ENCODE data around the gene VAMP2. TPM values are rescaled to one million over a fixed set of nuclear protein-coding genes. Genes with fewer than 3 reads are reported as not detected.
A peak's percentile ranks its signal among the peaks of the same experiment; 100 is the strongest.

VAMP2 gene
- total RNA-seq, 2 experiments from 2014 or later: 116 to 118 TPM

GRCh38 chr17:8125947-8126490 lies 36.7 kb downstream of the VAMP2 start:
- peak overlapping the region; percentile 76 for H3K27ac Mint-ChIP-seq
- DNase-seq (peak; percentile 54), ATAC-seq (ENCODE audit: low read depth) (no peak)
- H3K27me3 Mint-ChIP-seq: peaks cover 43% of the 10 kb centered on the region
- H3K36me3 Mint-ChIP-seq: peaks cover 2% of the 10 kb centered on the region
- POLR2A ChIA-PET: interaction anchor here (0.5 to 2.4 kb wide), 3 partner anchors 12 to 47 kb away, joined by 5 to 9 read pairs (median 9); no protein-coding TSS in a partner anchor
- H3K4me3 Mint-ChIP-seq: peak overlapping the region; percentile 91
- no peaks in the 10 kb centered on the region for H3K9me3 Mint-ChIP-seq
- peaks cover 41% of the 10 kb centered on the region for H3K4me1 Mint-ChIP-seq

- POLR2A ChIA-PET: interaction anchor here (0.5 to 4.3 kb wide), 8 partner anchors 13 to 147 kb away, joined by 3 to 34 read pairs (median 4); partner anchors contain the start of genes AURKB and PER1
- Mint-ChIP-seq H3K4me3 (peak overlapping the region; percentile 91), H3K4me1 (peaks cover 46% of the 10 kb centered on the region), H3K36me3 (peaks cover 2% of the 10 kb centered on the region), H3K9me3 (no peaks in the 10 kb centered on the region), H3K27me3 (peaks cover 45% of the 10 kb centered on the region), H3K27ac (peak overlapping the region; percentile 76)
- ATAC-seq (ENCODE audit: low read depth) (peak; percentile 25), DNase-seq (peak; percentile 86)
Measured at GRCh38 chr17:8125154-8125946, 37.4 kb downstream of the VAMP2 start.

GRCh38 chr17:8124350-8125153 lies 38.2 kb downstream of the VAMP2 start:
- DNase-seq (no peak), ATAC-seq (ENCODE audit: low read depth) (no peak)
- H3K4me3 Mint-ChIP-seq: peak overlapping the region; percentile 91
- H3K36me3 Mint-ChIP-seq: peaks cover 2% of the 10 kb centered on the region
- H3K4me1 Mint-ChIP-seq: peaks cover 52% of the 10 kb centered on the region
- no peaks in the 10 kb centered on the region for H3K9me3 Mint-ChIP-seq
- H3K27ac Mint-ChIP-seq: peak overlapping the region; percentile 69
- H3K27me3 Mint-ChIP-seq: peaks cover 40% of the 10 kb centered on the region
- POLR2A ChIA-PET: interaction anchor here (0.5 to 4.3 kb wide), 9 partner anchors 15 to 147 kb away, joined by 3 to 34 read pairs (median 4); partner anchors contain the start of genes AURKB and PER1

GRCh38 chr17:8123695-8124349 lies 38.9 kb downstream of the VAMP2 start, which contains the start of gene HES7:
TSS of gene HES7 (minus strand) at chr17:8124106. CDS start at chr17:8124084, 22 bp downstream.
- ATAC-seq (ENCODE audit: low read depth) (no peak), DNase-seq (no peak)
- peaks cover 56% of the 10 kb centered on the region for H3K4me1 Mint-ChIP-seq
- peaks cover 40% of the 10 kb centered on the region for H3K27me3 Mint-ChIP-seq
- POLR2A ChIA-PET: interaction anchor here (0.8 to 4.3 kb wide), 7 partner anchors 16 to 87 kb away, joined by 3 to 34 read pairs (median 4); partner anchors contain the start of genes AURKB and PER1
- H3K4me3 Mint-ChIP-seq: peak within 1 kb of the TSS; percentile 91
- H3K27ac Mint-ChIP-seq: peak within 1 kb of the TSS; percentile 69
- H3K9me3 Mint-ChIP-seq: no peaks in the 10 kb centered on the region
- H3K36me3 Mint-ChIP-seq: peaks cover 3% of the 10 kb centered on the region

- H3K4me3 Mint-ChIP-seq: peak overlapping the region; percentile 91
Measured at GRCh38 chr17:8122924-8123694, 39.6 kb downstream of the VAMP2 start.

GRCh38 chr17:8122422-8122923 lies 40.3 kb downstream of the VAMP2 start:
- Mint-ChIP-seq H3K27me3 (peaks cover 48% of the 10 kb centered on the region), H3K4me1 (peaks cover 68% of the 10 kb centered on the region), H3K36me3 (peaks cover 4% of the 10 kb centered on the region), H3K9me3 (no peaks in the 10 kb centered on the region), H3K27ac (no peak overlapping the region), H3K4me3 (peak overlapping the region; percentile 91)
- no peak for ATAC-seq (ENCODE audit: low read depth)
- POLR2A ChIA-PET: interaction anchor here (1.2 to 4.3 kb wide), 3 partner anchors 36 to 66 kb away, joined by 3 to 34 read pairs (median 6); no protein-coding TSS in a partner anchor
- no peak for DNase-seq

More at GRCh38 chr17:8122924-8123694, 39.6 kb downstream of the VAMP2 start:
- H3K4me1 Mint-ChIP-seq: peaks cover 63% of the 10 kb centered on the region
- H3K27ac Mint-ChIP-seq: no peak overlapping the region
- peaks cover 42% of the 10 kb centered on the region for H3K27me3 Mint-ChIP-seq
- POLR2A ChIA-PET: interaction anchor here (0.9 to 4.3 kb wide), 4 partner anchors 17 to 65 kb away, joined by 3 to 34 read pairs (median 4); no protein-coding TSS in a partner anchor
- no peaks in the 10 kb centered on the region for H3K9me3 Mint-ChIP-seq
- H3K36me3 Mint-ChIP-seq: peaks cover 4% of the 10 kb centered on the region
- peak; percentile 59 for DNase-seq
- no peak for ATAC-seq (ENCODE audit: low read depth)

- H3K27me3 Mint-ChIP-seq: peaks cover 48% of the 10 kb centered on the region
- peaks cover 65% of the 10 kb centered on the region for H3K4me1 Mint-ChIP-seq
- H3K9me3 Mint-ChIP-seq: no peaks in the 10 kb centered on the region
- H3K27ac Mint-ChIP-seq: no peak overlapping the region
- ATAC-seq (ENCODE audit: low read depth) (peak; percentile 34), DNase-seq (peak; percentile 82)
- H3K4me3 Mint-ChIP-seq: peak overlapping the region; percentile 91
- H3K36me3 Mint-ChIP-seq: peaks cover 4% of the 10 kb centered on the region
- POLR2A ChIA-PET: interaction anchor here (1.2 to 4.3 kb wide), 3 partner anchors 37 to 67 kb away, joined by 3 to 34 read pairs (median 6); no protein-coding TSS in a partner anchor
Measured at GRCh38 chr17:8121681-8122421, 40.9 kb downstream of the VAMP2 start.

- Mint-ChIP-seq H3K36me3 (peaks cover 4% of the 10 kb centered on the region), H3K4me3 (peak overlapping the region; percentile 91), H3K27ac (no peak overlapping the region), H3K9me3 (no peaks in the 10 kb centered on the region), H3K27me3 (peaks cover 53% of the 10 kb centered on the region), H3K4me1 (peaks cover 64% of the 10 kb centered on the region)
- no peak for DNase-seq
- peak; percentile 0 for ATAC-seq (ENCODE audit: low read depth)
- POLR2A ChIA-PET: interaction anchor here (1.4 to 4.3 kb wide), 2 partner anchors 37 to 52 kb away, joined by 3 to 34 read pairs; no protein-coding TSS in a partner anchor
Measured at GRCh38 chr17:8121407-8121680, 41.4 kb downstream of the VAMP2 start.

GRCh38 chr17:8120520-8121406 lies 42.0 kb downstream of the VAMP2 start:
- Mint-ChIP-seq H3K4me1 (peaks cover 61% of the 10 kb centered on the region), H3K36me3 (peaks cover 4% of the 10 kb centered on the region), H3K4me3 (peak overlapping the region; percentile 91), H3K27ac (peak overlapping the region; percentile 92), H3K9me3 (no peaks in the 10 kb centered on the region), H3K27me3 (peaks cover 58% of the 10 kb centered on the region)
- ATAC-seq (ENCODE audit: low read depth) (peak; percentile 11), DNase-seq (peak; percentile 81)
- POLR2A ChIA-PET: interaction anchor here (0.9 to 4.3 kb wide), 11 partner anchors 36 to 174 kb away, joined by 3 to 34 read pairs (median 10); partner anchors contain the start of genes AURKB, BORCS6, CTC1 and SLC25A35

Data from activated naive CD8-positive, alpha-beta T cell treated with anti-CD3 and anti-CD28 coated beads, Interleukin-2, amount 10 ng/mL, durations not matched to agents 7 days and 5 days (primary cell).